Measurements from ENCODE around the gene CDH15.

The CDH15 gene

DNA sequence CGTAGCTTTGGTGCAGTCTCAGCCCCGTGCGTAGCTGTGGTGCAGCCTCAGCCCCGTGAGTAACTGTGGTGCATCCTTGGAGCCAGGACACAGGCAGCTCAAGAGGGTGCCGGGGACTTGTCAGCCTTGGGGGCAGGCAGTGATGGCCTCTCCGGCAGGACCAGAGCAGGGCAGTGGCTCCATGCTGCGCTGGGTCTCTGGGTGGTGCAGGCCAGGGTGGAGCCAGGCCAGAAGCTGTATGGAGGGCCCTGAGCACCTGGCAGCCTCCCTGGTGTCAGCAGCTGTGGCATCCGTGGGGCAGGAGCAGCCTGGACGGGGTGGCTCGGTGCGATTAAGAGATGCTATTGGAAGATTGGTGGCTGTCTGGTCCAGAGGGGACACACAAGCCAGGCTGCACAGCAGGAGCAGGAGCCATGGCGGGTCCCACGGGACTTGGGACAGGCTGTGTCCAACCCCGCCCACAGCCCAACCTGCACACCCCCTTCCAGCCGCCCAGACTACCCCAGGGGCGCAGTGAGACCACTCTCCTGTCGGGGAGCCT lies 28.3 kb upstream of the CDH15 start:
- H3K4me1 ChIP-seq (ENCODE audit: control insufficient read depth, insufficient read depth, low read length) = no peaks in the 10 kb centered on the region
- no peaks in the 10 kb centered on the region for H3K27me3 ChIP-seq (ENCODE audit: control insufficient read depth, insufficient read depth, low read length)
- no peak overlapping the region for H3K9ac ChIP-seq (ENCODE audit: low read length)
- no peak overlapping the region for H3K4me3 ChIP-seq (ENCODE audit: low read length)
- H3K36me3 ChIP-seq (ENCODE audit: control insufficient read depth, insufficient read depth, low read length) = peaks cover 12% of the 10 kb centered on the region
- no peaks in the 10 kb centered on the region for H3K9me3 ChIP-seq (ENCODE audit: control insufficient read depth, low read length)

DNA sequence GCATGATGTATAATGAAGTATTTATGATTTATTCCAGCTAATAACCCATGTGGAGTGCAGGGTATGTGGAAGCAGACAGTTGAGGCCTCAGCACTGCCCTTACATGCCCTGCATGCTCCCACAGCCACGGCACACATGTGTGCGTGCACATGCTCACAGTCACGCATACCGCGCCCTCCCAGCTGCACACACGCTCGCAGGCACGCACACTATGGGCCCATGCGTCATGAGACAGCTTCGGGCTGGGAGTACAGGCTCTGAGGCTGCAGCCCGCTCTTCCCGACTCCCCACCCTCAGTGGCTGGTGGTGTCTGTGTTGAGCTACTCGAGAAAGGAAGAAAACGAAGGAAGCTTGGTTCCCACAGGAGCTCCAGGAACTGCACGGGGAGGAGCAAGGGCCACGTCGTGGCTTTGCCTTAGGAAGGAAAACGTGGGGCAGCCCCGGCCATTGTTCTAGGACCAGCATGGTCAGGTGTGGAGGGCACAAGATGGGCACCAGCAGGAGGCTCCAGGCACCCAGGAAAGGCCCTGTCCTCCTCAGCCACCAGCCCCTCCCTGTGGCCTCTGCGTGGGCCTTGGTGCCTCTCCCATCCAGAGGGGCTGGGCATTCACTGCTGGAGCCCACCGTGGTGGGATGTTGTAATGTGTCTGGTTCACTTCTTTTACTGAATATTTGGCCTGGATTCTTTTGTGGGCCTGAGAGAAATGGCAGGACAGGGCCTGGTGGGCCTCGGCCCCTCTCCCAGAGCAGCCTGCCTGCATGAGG lies 27.5 kb upstream of the CDH15 start:
- no peaks in the 10 kb centered on the region for H3K27me3 ChIP-seq (ENCODE audit: control insufficient read depth, insufficient read depth, low read length)
- H3K36me3 ChIP-seq (ENCODE audit: control insufficient read depth, insufficient read depth, low read length) = peaks cover 12% of the 10 kb centered on the region
- H3K9me3 ChIP-seq (ENCODE audit: control insufficient read depth, low read length) = no peaks in the 10 kb centered on the region
- no peak overlapping the region for H3K9ac ChIP-seq (ENCODE audit: low read length)
- no peak overlapping the region for H3K4me3 ChIP-seq (ENCODE audit: low read length)
- H3K4me1 ChIP-seq (ENCODE audit: control insufficient read depth, insufficient read depth, low read length) = no peaks in the 10 kb centered on the region

DNA sequence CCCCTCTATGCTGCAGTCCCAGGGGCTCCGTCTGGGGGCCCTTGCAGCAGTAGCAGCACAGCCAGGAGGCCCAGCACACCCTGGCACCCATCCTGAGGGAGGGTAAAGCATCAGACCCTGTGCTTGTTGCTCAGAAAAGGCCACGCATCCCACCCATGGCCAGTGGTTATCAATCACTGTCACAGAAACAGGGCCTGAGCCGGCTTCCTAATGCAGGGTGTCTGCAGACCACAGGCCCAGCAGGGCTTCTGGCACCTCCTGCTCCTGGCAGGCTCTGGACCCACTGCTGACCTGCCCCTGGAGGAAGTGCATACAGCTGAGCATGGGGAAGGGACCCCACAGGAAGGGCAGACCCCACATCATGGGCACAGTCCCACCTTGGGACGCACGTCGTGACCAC lies 26.9 kb upstream of the CDH15 start:
- Histone ChIP-seq H3K36me3 (ENCODE audit: control insufficient read depth, insufficient read depth, low read length) (peaks cover 12% of the 10 kb centered on the region), H3K9me3 (ENCODE audit: control insufficient read depth, low read length) (no peaks in the 10 kb centered on the region), H3K9ac (ENCODE audit: low read length) (no peak overlapping the region), H3K4me3 (ENCODE audit: low read length) (no peak overlapping the region), H3K27me3 (ENCODE audit: control insufficient read depth, insufficient read depth, low read length) (no peaks in the 10 kb centered on the region), H3K4me1 (ENCODE audit: control insufficient read depth, insufficient read depth, low read length) (no peaks in the 10 kb centered on the region)

DNA sequence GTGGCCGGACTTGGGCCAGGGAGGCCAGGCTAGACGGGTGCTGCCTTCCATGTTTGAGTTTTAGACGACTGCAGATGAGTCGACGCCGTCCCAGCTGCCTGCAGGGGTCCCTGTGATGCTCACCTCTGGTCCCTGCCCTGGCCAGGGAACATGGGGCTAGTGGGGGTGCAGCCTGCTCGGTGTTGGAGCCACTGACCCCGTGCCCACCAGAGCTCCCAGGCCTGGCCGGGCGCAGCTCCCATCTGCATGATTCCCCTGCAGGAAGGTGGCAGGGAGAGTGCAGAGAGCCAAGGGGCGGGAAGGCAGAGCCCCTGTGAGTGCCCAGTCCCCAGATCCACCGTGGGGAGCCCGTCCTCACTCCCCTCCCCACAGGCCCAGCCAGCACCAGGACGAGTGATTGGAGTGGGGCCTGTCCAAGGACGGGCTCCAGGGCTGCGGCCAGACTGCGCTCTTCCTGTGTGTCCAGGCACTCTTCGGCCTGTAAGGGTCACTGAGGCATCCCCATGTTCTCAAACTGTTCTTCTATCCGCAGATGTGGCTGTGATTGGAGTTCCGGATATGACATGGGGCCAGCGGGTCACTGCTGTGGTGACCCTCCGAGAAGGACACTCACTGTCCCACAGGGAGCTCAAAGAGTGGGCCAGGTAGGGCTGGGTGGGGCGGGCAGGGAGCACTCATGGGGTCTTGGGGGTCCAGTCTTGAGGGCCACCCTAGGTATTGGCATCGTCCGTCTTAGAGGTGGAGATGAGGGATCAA lies 26.0 kb upstream of the CDH15 start:
- Histone ChIP-seq H3K36me3 (ENCODE audit: control insufficient read depth, insufficient read depth, low read length) (peaks cover 12% of the 10 kb centered on the region), H3K9me3 (ENCODE audit: control insufficient read depth, low read length) (no peaks in the 10 kb centered on the region), H3K4me1 (ENCODE audit: control insufficient read depth, insufficient read depth, low read length) (no peaks in the 10 kb centered on the region), H3K9ac (ENCODE audit: low read length) (no peak overlapping the region), H3K27me3 (ENCODE audit: control insufficient read depth, insufficient read depth, low read length) (no peaks in the 10 kb centered on the region), H3K4me3 (ENCODE audit: low read length) (no peak overlapping the region)

DNA sequence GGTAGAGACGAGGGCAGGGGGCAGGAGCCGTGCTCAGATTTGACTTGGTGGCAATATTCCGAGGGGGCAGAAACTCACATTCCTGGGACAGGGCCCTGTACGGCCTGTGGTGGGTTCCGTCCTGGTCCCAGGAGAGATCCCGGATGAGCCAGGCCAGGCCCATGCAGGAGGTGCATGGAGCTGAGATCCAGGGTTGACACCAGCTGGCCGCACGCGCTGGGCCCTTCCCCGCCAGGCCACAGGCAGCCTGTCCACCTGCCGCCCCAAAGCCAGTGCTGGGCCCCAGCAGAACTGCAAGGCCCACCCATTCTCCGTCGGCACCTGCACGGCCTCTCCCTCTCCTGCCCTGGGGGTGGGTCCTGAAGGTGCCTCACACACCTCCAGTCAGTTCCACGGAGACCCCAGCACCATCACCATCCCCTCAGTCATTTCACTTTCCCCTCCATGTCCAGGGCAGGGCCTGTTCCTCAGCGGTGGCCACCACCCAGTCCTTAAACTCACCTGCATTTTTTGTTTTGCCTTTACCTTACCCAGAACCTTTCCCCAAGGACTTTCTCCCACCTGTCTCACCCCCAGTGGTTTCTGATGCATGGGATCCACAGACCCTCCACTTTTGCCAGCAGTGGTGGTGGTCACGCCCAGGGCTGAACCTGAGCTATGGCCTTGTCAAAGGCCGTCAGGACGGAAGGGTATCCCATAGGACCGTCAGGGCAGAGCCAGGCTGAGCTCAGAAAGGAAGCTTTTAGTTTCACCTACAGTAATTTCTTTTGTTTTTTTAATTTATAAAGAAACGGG lies 25.1 kb upstream of the CDH15 start:
- Histone ChIP-seq H3K9me3 (ENCODE audit: control insufficient read depth, low read length) (no peaks in the 10 kb centered on the region), H3K27me3 (ENCODE audit: control insufficient read depth, insufficient read depth, low read length) (no peaks in the 10 kb centered on the region), H3K4me3 (ENCODE audit: low read length) (no peak overlapping the region), H3K4me1 (ENCODE audit: control insufficient read depth, insufficient read depth, low read length) (no peaks in the 10 kb centered on the region), H3K36me3 (ENCODE audit: control insufficient read depth, insufficient read depth, low read length) (peaks cover 12% of the 10 kb centered on the region), H3K9ac (ENCODE audit: low read length) (no peak overlapping the region)

DNA sequence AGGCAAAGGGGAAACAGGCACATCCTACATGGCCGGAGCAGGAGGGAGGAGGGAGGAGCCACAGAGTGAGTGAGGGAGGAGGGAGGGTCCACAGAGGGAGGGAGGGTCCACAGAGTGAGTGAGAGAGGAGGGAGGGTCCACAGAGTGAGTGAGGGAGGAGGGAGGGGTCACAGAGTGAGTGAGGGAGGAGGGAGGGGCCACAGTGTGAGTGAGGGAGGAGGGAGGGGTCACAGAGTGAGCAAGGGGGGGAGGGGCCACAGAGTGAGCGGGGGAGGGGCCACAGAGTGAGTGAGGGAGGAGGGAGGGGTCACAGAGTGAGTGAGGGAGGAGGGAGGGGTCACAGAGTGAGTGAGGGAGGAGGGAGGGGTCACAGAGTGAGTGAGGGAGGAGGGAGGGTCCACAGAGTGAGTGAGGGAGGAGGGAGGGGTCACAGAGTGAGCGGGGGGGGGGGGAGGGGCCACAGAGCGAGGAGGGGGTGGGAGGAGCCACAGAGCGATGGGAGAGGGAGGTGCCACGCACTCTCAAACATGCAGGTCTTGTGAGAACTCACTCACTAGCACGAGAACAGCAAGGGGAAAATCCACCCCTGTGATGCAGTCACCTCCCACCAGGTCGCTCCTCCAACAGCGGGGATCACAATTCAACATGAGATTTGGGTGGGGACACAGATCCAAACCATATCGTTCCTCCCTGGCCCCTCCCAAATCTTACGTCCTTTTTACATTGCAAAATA lies 24.3 kb upstream of the CDH15 start:
- no peaks in the 10 kb centered on the region for H3K27me3 ChIP-seq (ENCODE audit: control insufficient read depth, insufficient read depth, low read length)
- peaks cover 4% of the 10 kb centered on the region for H3K36me3 ChIP-seq (ENCODE audit: control insufficient read depth, insufficient read depth, low read length)
- H3K9ac ChIP-seq (ENCODE audit: low read length) = no peak overlapping the region
- no peaks in the 10 kb centered on the region for H3K9me3 ChIP-seq (ENCODE audit: control insufficient read depth, low read length)
- H3K4me3 ChIP-seq (ENCODE audit: low read length) = no peak overlapping the region
- no peaks in the 10 kb centered on the region for H3K4me1 ChIP-seq (ENCODE audit: control insufficient read depth, insufficient read depth, low read length)

DNA sequence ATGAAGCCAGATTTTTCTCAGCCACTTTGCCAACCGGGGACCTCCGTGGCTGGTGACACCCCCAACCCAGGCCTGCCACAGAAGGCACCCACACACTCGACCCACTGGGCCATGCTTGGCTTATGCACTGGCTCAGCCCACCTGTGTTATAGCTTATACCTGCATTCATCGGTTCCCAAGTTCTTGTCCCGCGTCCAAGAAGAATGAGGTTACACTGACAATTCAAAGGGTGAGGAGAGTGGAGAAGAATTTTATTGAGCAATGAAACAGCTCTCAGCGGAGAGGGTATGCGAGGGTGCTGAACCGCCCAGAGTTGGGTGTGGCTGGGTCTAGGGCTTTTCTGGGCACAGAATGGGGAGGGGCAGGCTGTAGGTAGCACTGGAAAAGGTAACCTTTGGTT lies 22.2 kb upstream of the CDH15 start:
- H3K4me3 ChIP-seq (ENCODE audit: low read length) = no peak overlapping the region
- no peaks in the 10 kb centered on the region for H3K36me3 ChIP-seq (ENCODE audit: control insufficient read depth, insufficient read depth, low read length)
- H3K9ac ChIP-seq (ENCODE audit: low read length) = no peak overlapping the region
- H3K9me3 ChIP-seq (ENCODE audit: control insufficient read depth, low read length) = no peaks in the 10 kb centered on the region
- H3K4me1 ChIP-seq (ENCODE audit: control insufficient read depth, insufficient read depth, low read length) = peaks cover 1% of the 10 kb centered on the region
- no peaks in the 10 kb centered on the region for H3K27me3 ChIP-seq (ENCODE audit: control insufficient read depth, insufficient read depth, low read length)

DNA sequence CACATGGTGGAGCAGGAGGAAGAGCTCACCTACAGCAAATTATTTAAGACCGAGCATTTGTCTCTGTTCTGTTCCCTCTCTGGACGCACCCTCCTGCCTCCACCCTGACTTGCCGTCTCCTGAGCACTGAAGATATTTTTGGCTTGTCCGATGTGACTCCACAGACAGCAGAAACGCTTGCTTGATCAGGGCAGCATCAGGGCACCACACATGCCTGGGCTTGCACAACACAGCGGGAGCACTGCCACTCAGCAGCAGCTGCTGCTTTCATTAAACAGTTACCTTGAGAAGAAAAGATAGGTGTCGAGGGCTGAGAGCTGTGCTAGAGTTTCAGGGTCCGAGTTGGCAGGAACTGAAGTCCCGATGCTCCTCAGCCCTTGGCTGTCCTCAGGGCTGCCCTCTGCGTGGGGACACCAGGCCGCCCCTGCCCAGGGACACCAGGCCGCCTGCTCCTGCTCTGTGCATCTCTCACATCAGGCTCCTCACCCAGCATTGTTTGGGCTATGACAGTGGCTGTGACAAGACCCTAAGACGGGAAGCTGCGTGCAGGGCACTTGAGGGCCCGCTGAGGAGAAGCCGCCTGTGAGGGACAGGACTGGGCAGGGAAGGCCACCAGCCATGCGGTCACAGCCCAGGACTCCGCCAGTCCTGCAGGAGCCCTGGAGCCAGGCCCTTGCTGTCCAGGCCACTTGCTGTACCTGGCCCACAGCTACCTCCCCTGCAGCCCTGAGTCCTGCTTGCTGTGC lies 21.3 kb upstream of the CDH15 start:
- Histone ChIP-seq H3K9me3 (ENCODE audit: control insufficient read depth, low read length) (no peaks in the 10 kb centered on the region), H3K9ac (ENCODE audit: low read length) (no peak overlapping the region), H3K36me3 (ENCODE audit: control insufficient read depth, insufficient read depth, low read length) (no peaks in the 10 kb centered on the region), H3K4me1 (ENCODE audit: control insufficient read depth, insufficient read depth, low read length) (peaks cover 10% of the 10 kb centered on the region), H3K27me3 (ENCODE audit: control insufficient read depth, insufficient read depth, low read length) (peaks cover 4% of the 10 kb centered on the region), H3K4me3 (ENCODE audit: low read length) (no peak overlapping the region)

DNA sequence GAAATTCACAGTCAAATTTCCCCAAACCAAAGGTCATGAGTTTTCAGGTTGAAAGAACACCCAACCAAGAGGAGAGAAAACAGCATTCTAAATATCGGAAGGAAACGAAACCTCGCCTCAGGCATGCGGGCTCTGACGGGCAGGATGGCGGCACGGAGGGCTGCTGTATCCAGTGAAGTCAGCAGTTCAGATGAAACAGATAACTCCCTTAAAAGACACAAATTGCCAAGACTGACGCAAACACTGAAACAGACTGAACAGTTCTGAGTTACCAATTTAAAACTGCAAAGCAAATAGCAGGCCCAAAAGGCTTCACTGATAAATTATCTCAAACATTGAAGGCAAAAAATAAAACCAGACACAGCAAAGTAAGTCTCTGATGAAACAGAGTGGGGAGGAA lies 20.6 kb upstream of the CDH15 start:
- H3K4me3 ChIP-seq (ENCODE audit: low read length) = no peak overlapping the region
- H3K36me3 ChIP-seq (ENCODE audit: control insufficient read depth, insufficient read depth, low read length) = no peaks in the 10 kb centered on the region
- no peak overlapping the region for H3K9ac ChIP-seq (ENCODE audit: low read length)
- peaks cover 7% of the 10 kb centered on the region for H3K27me3 ChIP-seq (ENCODE audit: control insufficient read depth, insufficient read depth, low read length)
- peaks cover 12% of the 10 kb centered on the region for H3K4me1 ChIP-seq (ENCODE audit: control insufficient read depth, insufficient read depth, low read length)
- no peaks in the 10 kb centered on the region for H3K9me3 ChIP-seq (ENCODE audit: control insufficient read depth, low read length)

DNA sequence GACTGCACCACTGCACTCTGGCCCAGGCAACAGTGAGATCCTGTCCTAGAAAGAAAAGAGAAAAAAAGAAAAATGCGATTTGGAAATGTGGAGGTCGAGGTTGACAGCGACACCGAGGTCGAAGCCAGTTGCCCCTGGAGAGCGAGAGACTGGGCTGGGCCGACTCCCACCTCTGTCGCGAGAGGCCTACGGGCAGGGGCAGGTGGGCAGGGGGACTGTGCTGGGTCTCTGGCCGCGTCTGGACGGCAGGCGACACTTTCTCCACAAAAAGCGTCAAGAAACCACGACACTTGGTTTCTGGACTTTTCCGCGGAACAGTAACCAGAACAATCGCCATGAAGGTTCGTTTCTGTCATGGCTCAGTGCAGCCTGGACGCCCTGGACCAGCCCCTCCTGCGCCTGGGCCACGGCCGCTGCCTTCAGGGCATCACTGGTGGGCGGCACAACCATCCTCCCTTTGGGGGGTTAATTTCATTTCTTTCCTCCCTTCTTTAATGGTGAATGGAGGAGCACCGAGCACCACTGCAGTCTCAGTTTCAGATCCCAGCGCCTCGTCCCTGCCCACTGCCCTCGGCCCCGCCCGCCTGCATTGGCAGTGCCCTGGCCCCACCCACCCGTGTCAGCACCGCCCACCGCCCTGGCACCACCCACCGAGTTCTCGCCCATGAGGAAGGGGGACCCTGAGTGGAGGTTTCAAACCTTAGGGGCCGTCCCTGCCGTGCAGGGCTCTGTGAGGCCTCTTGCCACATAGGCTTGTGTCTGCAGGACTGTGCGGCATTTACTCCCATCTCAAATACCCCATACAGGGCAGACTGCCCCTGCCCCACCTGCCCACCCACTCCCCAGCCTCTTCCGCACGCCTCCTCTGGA lies 18.5 kb upstream of the CDH15 start:
- Histone ChIP-seq H3K36me3 (ENCODE audit: control insufficient read depth, insufficient read depth, low read length) (no peaks in the 10 kb centered on the region), H3K9me3 (ENCODE audit: control insufficient read depth, low read length) (no peaks in the 10 kb centered on the region), H3K27me3 (ENCODE audit: control insufficient read depth, insufficient read depth, low read length) (peaks cover 18% of the 10 kb centered on the region), H3K4me3 (ENCODE audit: low read length) (no peak overlapping the region), H3K9ac (ENCODE audit: low read length) (no peak overlapping the region), H3K4me1 (ENCODE audit: control insufficient read depth, insufficient read depth, low read length) (peaks cover 12% of the 10 kb centered on the region)

Measured in mucosa of stomach (tissue), 1 donor.